Endometrial microvascular endothelial cells (primary cell): ENCODE results near the gene TEAD2. TPM values are rescaled to one million over a fixed set of nuclear protein-coding genes. Genes with fewer than 3 reads are reported as not detected.

ENCODE experiments used
- in situ Hi-C: cut with HindIII; loops from 2 replicates; pipeline ENCODE4 v1.10.0; 2017; ENCODE audit warnings: low sequenced_read_pairs, low pct_unique_long_range_greater_than_20kb; ENCODE audit errors: inconsistent ontology term
- total RNA-seq: library from RNA; depleted of rRNA; stranded (reverse); fragments of >200 nt; gene quantifications from one replicate; pipeline ENCODE4 v1.2.3, GENCODE V29; 2015; ENCODE audit errors: inconsistent ontology term

Gene TEAD2
- total RNA-seq, 1 donor from 2014 or later, result 86.6 TPM

DNA sequence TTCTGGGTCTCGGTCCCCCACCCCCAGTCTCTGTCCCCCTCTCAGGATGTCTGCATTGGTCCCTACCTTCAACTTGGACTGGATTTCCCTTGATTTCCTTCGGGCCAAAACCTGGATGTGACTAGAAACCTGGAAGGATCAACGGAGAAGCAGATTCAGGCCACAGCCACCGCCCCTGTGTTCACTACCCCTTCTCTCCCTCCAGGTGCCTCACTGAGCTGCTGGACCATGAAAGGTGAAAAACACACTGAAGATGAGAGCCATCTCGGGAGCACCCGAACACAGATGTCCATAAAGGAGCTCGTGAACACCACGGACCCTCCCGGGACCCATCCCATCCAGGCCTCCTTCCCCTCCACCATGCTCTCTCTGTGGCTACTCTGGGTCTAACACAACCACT is 5.0 kb downstream of the TEAD2 start:
- in situ Hi-C loops, result no loop called here

DNA sequence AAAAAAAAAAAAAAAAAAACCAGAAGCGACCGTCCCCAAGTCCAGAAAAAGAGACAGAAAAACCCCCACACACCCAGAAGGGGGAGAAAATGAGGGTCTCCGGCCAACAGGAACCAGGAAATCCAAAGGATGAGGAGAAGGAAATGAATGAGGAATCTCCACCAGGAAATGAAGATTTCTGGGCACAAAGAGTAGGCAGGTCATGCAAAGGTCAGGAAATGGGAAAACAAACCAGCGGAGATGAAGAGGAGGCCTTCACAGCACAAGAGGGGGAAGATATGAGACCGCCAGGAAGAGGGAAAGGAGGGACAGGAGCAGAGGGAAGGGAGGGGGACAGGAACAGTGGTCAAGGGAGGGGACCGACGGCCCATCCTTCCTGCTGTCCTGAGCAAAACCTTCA is 5.8 kb downstream of the TEAD2 start:
- in situ Hi-C loops, result no loop called here

DNA sequence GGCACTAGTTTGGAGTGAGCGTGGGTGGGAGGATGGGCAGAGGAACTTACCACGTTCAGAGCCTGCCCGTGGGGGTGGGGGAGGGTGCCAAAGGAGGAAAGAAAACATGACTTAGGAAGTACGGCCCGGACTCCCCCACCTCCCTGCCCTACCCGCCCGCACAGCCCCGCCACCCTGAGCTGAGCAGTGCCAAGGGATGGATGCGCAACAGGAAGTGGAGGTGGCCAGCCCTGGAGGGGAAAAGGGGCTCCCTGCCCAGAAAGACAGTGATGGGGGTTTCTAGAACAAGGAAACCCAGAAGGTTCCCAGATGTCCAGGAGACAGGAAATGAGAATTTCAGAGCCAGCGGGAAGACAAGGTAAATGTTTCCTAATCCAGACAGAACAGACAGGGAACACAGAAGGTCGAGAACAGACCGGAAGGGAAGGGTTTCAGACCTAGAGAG is 6.3 kb downstream of the TEAD2 start:
- in situ Hi-C loops, result no loop called here

DNA sequence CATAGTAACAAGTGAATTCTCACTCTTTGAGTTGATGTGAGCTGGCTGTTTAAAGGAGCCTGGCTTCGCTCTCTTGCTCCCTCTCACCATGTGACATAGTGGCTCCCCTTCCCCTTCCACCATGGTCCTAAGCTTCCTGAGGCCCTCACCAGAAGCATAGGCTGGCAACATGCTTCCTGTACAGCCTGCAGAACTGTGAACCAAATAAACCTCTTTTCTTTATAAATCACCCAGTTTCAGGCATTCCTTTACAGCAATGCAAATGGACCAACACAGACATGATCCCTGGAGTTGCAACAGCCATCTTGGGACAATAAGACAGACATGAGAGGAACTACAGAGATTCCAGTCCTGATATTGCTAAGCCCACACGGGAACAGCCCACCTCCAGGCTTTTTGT is 12.6 kb downstream of the TEAD2 start:
- in situ Hi-C loops, result no loop called here

DNA sequence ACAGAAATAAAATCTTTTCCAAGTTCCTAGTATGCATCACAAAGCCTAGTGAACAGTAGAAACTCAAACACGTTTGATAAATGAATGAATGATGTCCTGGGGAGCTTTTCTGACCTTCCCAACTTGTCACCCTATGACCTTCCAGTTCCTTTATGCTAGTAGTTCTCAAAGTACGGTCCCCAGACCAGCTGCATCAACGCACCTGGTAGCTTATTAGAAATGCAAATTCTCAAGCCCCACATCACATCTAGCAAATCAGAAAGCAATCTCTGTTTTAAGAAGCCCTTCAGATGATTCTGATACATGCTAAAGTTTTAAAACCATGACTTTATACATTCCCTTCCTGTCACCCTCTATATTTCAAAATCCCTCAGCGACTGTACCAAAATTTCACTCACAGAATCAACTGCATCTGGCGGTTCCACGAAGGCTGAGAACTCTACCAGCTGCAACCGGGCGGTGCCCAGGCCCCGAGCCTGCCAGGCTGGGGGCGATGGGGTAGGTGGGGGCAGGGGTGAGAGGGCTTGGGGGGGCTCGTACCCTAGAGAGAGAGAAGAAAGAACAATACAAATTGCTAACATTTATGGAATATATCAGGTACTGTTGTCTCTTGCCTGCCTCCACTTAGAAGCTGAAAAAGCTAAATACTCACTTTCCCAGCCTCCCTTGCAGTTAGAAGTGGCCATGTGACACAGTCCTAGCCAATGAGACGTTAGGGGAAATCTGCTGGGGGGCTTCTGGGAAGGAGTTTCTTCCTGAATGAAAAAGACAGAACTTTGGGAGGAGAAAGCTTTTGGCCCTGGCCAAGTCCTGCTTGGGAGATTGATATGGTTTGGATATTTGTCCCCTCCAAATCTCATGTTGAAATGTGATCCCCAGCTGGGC is 13.7 kb downstream of the TEAD2 start:
- in situ Hi-C loops, result no loop called here

DNA sequence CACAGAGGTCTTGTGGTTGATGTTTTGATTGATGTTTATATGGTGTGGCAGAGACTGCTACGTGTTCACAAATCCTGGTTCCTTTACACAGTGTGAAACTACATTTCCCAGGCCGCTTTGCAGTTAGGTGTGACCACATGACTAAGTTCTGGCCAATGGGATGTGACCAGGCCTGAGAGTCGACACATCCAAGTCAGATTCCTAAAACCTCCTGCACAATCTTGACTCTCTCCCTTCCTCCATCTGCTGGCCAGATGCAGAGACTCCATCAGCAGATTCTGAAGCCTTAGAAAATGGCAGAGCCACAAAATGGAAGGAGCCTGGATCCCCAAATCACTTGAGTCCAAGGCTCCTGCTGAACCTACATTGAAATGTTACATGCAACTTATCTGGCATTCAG is 14.4 kb downstream of the TEAD2 start:
- in situ Hi-C loops, result no loop called here

DNA sequence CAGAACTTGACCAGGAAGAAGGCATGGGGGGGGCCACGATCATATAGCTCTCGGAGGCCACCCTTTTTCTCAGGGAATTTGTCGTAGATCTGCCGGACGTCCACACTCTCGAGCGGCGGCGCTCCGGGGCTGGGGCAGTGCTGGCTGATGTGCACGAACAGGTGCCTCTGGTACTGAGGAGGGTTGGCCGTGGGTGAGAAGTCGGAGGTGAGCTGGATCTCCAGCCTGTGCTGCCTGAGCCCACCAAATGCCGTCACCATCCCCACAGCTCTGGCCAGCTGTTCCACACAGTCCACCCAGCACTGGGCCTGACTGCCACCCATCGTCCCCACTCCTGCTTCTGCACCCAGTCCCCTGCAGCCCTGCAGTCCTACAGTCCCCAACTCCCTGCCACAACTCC is 15.0 kb downstream of the TEAD2 start:
- in situ Hi-C loops, result no loop called here

DNA sequence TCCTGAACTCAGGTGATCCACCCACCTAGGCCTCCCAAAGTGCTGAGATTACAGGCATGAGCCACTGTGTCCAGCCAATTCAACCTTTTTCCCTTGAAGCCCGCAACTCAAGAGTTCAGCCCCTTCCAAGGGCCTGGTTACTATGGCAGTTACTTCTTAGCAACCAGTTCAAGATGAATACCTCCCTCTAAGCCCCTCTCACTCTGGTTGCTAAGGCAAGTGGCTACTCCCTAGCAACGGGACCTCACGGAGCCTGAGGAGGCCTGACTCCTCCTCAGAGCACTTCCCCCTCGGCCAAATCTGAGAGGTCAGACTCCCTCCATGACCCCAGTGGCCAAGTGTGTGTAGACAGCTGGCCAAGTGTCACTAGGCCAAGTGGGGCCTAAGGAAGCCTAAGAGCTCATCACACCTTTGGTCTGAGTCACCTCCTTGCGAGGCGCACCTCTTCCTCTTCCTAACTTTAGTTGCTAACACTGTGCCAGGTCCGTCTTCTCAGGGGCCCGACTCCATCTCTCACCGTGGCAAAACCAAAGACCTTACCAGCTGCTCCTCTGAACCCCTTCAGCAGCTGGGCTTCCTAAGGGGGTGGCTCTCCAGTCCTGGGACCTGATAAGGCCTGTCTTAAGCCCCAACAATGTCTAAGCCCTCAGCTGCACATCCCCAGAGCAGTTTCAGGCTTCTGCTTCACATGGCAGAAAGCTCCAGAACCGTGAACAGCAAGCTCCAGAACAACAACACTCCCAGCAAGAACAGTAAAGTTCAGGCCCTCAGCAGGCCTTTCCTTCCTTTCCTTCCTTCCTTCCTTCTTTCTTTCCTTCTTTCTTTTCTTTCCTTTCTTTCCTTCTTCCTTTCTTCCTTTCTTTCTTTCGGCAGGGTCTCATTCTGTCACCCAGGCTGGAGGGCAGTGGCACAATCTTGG is 17.5 kb downstream of the TEAD2 start:
- in situ Hi-C loops, result no loop called here

DNA sequence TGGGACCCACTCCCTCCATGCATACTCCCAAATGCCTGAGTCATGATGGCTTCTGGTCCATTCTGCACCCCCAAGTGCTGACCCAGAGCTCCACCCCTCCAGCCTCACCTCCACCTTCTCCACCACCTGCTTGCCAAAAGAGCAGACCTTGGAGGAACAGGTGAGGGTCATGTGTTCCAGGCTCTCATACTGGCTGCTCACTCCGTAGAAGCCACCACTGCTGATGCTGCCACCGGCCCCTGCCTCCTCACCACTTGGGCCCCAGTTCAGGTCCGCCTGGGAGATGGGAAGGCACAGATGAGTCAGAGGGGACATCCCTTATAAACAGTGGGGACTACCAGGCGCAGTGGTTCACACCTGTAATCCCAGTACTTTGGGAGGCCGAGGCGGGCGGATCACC is 19.1 kb downstream of the TEAD2 start:
- in situ Hi-C loops, result no loop called here

DNA sequence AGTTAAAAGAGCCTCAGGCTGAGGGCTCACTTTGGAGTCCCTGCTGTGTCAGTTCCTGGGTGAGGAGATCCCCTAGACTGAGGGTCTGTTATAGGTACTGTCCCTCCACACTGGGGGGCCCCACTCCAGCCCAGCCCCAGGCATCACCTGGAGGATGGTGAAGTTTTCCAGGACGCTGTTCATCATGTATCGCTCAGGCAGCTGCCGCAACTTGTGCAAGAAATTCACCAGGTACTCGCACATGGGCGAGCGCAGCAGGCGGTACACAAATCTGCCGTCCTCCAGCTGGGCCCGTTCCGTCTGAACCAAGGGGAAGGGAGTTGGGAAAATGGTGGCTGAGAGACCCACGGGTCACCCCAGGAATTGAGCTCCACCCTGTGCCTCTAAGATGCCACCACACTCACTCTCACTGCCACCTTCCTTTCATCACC is 19.9 kb downstream of the TEAD2 start:
- in situ Hi-C loops, result no loop called here

DNA sequence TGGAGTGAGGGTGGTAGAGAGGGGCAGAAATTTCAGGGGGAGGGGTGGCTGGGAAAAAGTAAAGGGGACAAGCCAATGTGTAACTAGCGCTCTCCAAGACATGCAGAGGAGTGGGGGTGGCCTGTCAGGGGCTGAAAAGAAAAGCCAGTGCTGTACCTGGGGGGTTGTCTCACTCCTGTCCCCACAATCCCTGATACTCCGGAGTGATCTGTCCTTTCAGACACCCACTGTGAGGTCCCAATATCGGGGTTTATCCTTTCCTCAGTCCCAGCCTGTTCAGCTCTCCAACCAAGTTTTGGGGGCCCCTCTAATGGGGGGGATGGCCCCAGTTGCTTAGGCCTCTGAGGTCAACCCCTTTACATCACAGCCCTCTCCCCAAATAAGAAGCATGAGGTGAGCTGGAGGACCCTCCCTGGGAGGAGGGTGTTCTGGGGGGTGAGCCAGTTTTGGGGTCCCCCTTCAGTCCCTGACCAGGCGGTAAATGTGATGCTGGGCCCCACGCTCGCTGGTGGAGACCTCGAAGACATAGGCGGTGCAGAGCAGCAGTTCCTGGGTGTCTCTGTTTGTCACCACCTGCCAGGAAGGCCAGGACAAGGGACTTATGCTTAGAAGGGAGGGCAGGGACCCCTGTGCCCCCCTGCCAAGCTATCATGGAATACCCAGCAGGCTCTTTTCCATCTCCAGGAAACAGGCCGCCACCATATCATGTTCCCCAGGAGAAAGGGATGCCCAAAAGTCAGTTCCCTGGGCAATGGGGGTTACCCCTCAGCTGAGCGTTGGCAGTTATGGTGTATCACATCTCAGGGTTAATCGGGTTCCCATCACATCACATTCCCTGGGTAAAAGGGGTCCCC is 21.1 kb downstream of the TEAD2 start:
- in situ Hi-C loops, result no loop called here

DNA sequence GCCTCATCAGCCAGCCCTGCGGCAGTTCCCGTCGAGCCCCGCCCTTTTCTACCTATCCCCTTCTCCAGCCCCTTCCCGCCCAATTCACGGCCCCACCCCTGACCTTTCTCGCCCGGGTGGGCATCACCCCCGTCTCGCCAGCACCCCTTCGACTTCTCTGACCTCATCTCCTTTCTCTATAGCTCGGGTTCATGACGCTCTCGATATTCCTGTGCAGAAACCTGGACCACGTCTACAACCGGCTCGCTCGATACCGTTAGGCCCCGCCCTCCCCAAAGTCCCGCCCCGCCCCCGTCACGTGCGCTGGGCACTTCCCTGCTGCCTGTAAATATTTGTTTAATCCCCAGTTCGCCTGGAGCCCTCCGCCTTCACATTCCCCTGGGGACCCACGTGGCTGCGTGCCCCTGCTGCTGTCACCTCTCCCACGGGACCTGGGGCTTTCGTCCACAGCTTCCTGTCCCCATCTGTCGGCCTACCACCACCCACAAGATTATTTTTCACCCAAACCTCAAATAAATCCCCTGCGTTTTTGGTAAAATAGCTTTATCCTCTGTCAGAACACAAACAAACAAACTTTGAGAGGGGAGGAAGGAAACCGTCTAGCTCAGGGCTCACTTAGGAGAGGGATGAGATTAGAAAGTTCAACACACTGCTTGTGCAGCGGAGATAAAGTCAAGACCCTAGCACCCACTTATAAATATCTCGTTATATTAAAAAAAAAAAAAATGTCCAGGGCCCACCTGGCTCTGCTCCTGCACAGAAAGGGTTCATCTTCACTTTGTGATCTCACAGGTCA is 21.9 kb downstream of the TEAD2 start:
- in situ Hi-C loops, result no loop called here

DNA sequence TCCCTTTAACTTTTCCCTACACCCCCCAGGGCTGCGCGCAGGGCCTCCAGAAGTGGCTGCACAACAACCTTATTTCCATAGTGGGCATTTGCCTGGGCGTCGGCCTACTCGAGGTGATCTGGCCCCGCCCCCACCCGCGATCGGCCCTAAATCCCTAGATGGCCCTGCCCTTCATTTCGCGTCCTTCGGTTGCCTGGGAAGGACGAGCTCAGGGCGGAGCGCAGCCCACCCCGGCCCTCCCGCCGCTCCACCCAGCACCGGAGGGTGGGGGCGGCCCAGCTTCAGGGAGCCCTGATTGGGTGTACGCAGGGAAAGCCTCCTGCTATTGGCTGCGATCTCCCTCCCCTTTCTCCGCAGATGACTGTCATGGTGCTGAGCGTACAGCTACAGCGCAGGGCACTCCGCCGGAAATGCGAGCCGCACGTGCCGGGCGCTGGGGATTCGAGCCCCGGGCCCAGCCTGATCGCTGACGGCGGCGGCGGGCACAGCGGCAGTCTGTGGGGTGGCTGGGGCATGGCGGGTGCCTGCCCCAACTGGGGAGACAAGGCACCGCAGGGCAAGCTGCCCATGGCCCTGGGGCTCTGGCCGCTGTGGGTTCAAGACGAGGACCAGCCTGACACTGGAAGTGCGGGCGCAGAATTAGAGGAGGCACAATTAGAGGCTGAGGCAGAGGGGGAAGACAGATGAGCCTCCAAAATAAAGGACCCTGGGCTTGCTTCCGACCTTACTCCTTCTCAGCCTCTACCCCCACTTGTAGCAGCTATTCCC is 22.7 kb downstream of the TEAD2 start:
- in situ Hi-C loops, result no loop called here

DNA sequence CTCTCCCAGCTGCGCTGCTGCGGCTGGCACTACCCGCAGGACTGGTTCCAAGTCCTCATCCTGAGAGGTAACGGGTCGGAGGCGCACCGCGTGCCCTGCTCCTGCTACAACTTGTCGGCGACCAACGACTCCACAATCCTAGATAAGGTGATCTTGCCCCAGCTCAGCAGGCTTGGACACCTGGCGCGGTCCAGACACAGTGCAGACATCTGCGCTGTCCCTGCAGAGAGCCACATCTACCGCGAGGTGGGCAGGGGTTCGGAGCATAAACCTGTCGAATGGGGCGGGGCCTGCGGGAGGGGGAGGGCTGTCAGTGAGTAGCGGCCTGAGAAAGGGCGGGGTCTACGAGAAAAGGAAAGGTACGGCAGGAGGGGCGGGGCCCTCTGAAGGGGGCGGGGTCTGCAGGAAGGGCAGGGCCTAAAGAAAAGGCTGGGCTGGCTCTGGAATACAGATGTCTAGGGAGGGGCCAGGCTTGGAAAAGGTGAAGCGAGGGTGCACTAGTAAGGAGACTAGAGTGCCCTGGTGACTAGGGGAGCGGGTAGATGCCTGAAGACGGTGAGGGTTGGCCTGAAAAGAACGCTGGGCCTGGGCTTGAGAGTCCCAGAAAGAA is 23.4 kb downstream of the TEAD2 start:
- in situ Hi-C loops, result no loop called here

DNA sequence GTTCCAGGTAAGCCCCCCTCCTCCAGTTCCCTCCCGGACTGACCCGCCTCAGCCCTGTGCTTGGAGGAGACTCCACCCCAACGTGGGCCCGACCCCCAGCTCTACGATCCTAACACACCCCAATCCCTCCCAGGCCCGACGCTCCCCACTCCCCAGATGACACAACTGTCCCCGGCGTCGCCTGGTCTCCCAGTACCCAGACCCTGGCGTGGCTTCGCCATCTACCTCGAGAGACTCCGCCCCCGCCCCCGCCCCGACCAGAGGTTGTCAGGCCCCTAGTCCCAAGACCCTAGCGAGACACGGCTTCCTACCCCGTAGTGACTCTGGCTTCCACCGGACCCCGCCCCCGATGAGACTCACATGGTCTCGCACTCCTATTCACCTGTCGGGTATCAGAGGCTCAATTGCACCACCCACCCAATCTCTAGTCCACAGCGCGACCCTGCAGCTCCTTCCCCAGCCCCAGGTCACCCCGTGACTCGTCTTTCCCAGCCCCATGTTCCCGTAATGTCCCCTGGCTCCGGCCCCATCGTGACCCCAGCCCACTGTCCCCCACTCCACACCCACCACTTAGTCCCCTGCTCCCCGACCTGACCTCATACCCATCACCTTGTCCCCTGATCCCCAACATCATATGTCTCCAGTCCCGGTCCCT is 24.1 kb downstream of the TEAD2 start:
- in situ Hi-C loops, result no loop called here

DNA sequence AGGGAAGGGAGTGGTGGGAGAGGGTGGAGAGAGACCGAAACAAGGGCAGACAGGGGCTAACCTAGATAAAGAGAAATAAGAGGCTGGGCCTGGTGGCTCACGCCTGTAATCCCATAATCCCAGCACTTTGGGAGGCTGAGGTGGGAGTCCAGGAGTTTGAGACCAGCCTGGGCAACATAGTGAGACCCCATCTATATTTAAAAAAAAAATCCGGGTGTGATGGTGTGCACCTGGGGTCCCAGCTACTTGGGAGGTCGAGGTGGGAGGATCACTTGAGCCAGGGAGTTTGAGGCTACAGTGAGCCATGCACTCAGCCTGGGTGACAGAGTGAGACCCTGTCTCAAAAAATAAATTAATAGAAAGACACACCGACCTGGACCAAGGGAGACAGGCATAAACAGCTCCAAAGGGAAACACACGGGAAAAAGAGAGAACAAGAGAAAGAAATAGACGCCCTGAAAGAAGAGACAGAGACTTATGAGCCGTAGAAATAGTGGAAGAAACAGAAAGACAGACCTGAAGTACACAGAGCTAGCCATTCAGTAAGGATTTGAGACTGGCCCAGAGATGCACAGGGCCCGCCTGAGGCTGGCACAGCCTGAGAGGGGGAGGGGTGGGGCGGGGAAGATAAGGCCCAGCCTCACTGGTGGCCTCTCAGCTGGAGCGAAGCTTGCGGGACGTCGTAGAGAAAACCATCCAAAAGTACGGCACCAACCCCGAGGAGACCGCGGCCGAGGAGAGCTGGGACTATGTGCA is 24.8 kb downstream of the TEAD2 start:
- in situ Hi-C loops, result no loop called here
